Activated CD4-positive, alpha-beta T cell treated with anti-CD3 and anti-CD28 coated beads, Interleukin-2, amount 10 ng/mL, durations not matched to agents 7 days and 5 days (primary cell): ENCODE results near the gene NOTCH4. TPM values are rescaled to one million over a fixed set of nuclear protein-coding genes. Genes with fewer than 3 reads are reported as not detected.
"Not testable (repeated sequence)": the region's sequence is repeated elsewhere in the genome, so short reads cannot be mapped to it uniquely, and the experiment has no call there.

Experiments
- CTCF ChIA-PET: fragments of 350-600 bp; sonication (Branson Sonifier 250); formaldehyde crosslinking; loops from one replicate; lab custom pipeline; 2021; ENCODE audit warnings: antibody characterized with exemption; lab: Charles Lee
- POLR2A ChIA-PET: fragments of 350-600 bp; sonication (Branson Sonifier 250); formaldehyde crosslinking; loops from one replicate; lab custom pipeline; 2021; ENCODE audit warnings: antibody characterized with exemption; lab: Charles Lee
- DNase-seq: peaks from one replicate; pipeline ENCODE4 v3.0.0-alpha.2; 2020
- H3K27ac Mint-ChIP-seq: one replicate; pipeline ENCODE4 v1.8.0; 2021; ENCODE audit warnings: mild to moderate bottlenecking, moderate library complexity, mixed read lengths
- H3K27me3 Mint-ChIP-seq: one replicate; pipeline ENCODE4 v1.8.0; 2021; ENCODE audit warnings: mixed read lengths
- H3K36me3 Mint-ChIP-seq: one replicate; pipeline ENCODE4 v1.8.0; 2021; ENCODE audit warnings: low read depth, mixed read lengths
- H3K4me1 Mint-ChIP-seq: one replicate; pipeline ENCODE4 v1.8.0; 2021; ENCODE audit warnings: mixed read lengths
- H3K4me3 Mint-ChIP-seq: one replicate; pipeline ENCODE4 v1.8.0; 2021; ENCODE audit warnings: mild to moderate bottlenecking, moderate library complexity, mixed read lengths
- H3K9me3 Mint-ChIP-seq: one replicate; pipeline ENCODE4 v1.8.0; 2021; ENCODE audit warnings: mixed read lengths
- total RNA-seq, 2 experiments: library from RNA; stranded (reverse); gene quantifications; one replicate each; pipeline ENCODE4 v1.2.3, GENCODE V29; 2021

Gene NOTCH4
- total RNA-seq, 2 experiments from 2014 or later = 0.20 to 0.27 TPM

DNA sequence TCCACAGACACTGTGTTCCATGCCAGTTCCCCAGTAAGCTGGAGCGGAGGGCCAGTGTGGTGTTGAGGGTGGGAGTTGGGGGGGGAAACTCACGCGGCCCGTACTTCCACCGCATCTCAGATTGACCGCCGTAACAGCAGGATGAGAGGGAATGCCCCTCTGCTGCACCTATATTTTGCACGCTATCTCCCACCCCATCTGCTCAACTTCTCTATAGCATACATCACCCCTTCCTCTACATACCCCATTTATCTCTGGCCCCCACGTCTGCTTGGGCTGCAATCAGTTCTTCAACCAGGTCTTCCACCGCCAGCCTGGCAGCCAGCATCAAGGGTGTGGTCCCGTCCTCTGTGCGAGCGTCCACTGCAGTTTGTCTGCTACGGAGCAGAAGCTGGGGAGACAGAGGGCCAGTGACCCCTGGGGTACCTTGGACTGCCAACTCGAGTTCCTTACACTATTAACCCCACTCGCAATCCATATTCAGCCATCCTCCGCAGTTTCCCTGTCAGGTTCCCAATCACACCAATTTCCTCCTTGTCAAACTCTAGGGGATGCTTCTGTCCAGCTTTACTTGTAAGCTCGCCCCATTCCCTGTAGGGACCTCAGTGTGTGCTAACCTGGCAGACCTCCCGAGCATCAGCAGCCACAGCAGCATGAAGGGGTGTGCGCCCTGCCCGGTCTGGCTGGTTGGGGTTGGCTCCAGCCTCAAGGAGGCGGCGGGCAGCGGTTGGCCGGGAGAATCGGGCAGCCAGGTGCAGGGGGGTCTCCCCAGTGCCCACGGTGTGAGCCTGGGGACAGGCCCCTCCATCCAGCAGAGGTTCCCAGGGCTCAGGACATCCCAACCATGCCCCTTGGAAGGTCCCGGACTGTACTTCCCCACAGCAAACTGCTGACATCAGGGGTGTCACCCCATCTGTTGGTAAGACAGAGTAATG, 26.9 kb downstream of the NOTCH4 start:
- ChIA-PET POLR2A (no interaction called here), CTCF (interaction anchor here (1.0 to 1.2 kb wide), 2 partner anchors 9 to 67 kb away, joined by 4 to 5 read pairs; partner anchors contain the start of gene FKBPL)
- peaks cover 31% of the 10 kb centered on the region for H3K4me1 Mint-ChIP-seq
- no peaks in the 10 kb centered on the region for H3K9me3 Mint-ChIP-seq
- peak overlapping the region; percentile 91 for H3K4me3 Mint-ChIP-seq
- peak overlapping the region; percentile 99 for H3K27ac Mint-ChIP-seq
- no peaks in the 10 kb centered on the region for H3K27me3 Mint-ChIP-seq
- DNase-seq = no peak
- H3K36me3 Mint-ChIP-seq = peaks cover 4% of the 10 kb centered on the region

GRCh38 chr6:32195902-32196681, 27.8 kb downstream of the NOTCH4 start:
- Mint-ChIP-seq H3K27me3 (no peaks in the 10 kb centered on the region), H3K36me3 (peaks cover 12% of the 10 kb centered on the region), H3K9me3 (no peaks in the 10 kb centered on the region), H3K27ac (peak overlapping the region; percentile 99), H3K4me1 (peaks cover 31% of the 10 kb centered on the region), H3K4me3 (peak overlapping the region; percentile 91)
- CTCF ChIA-PET = interaction anchor here (0.7 to 1.5 kb wide), 11 partner anchors 9 to 93 kb away, joined by 3 to 10 read pairs (median 4); partner anchors contain the start of genes ATF6B and FKBPL
- DNase-seq = peak; percentile 64
- POLR2A ChIA-PET = interaction anchor here (0.8 kb wide), 2 partner anchors 68 to 648 kb away, joined by 3 to 4 read pairs; partner anchors contain the start of genes ATF6B and PSMB8

GRCh38 chr6:32195652-32195901, 28.3 kb downstream of the NOTCH4 start:
- H3K27me3 Mint-ChIP-seq = no peaks in the 10 kb centered on the region
- H3K4me3 Mint-ChIP-seq = peak overlapping the region; percentile 91
- peaks cover 15% of the 10 kb centered on the region for H3K36me3 Mint-ChIP-seq
- CTCF ChIA-PET = interaction anchor here (0.7 to 1.5 kb wide), 11 partner anchors 9 to 92 kb away, joined by 3 to 10 read pairs (median 4); partner anchors contain the start of genes ATF6B and FKBPL
- peaks cover 31% of the 10 kb centered on the region for H3K4me1 Mint-ChIP-seq
- peak; percentile 100 for DNase-seq
- peak overlapping the region; percentile 99 for H3K27ac Mint-ChIP-seq
- POLR2A ChIA-PET = interaction anchor here (0.8 kb wide), 2 partner anchors 68 to 649 kb away, joined by 3 to 4 read pairs; partner anchors contain the start of genes ATF6B and PSMB8
- H3K9me3 Mint-ChIP-seq = no peaks in the 10 kb centered on the region

GRCh38 chr6:32194825-32195651, 28.8 kb downstream of the NOTCH4 start:
- Mint-ChIP-seq H3K36me3 (peaks cover 21% of the 10 kb centered on the region), H3K27ac (peak overlapping the region; percentile 99), H3K4me3 (peak overlapping the region; percentile 91), H3K4me1 (peaks cover 31% of the 10 kb centered on the region), H3K27me3 (no peaks in the 10 kb centered on the region), H3K9me3 (no peaks in the 10 kb centered on the region)
- CTCF ChIA-PET = interaction anchor here (0.7 to 1.5 kb wide), 11 partner anchors 8 to 92 kb away, joined by 3 to 10 read pairs (median 4); partner anchors contain the start of genes ATF6B and FKBPL
- DNase-seq = peak; percentile 53
- POLR2A ChIA-PET = interaction anchor here (0.8 kb wide), 1 partner anchor 649 kb away, joined by 3 read pairs; the partner anchor contains the start of gene PSMB8

DNA sequence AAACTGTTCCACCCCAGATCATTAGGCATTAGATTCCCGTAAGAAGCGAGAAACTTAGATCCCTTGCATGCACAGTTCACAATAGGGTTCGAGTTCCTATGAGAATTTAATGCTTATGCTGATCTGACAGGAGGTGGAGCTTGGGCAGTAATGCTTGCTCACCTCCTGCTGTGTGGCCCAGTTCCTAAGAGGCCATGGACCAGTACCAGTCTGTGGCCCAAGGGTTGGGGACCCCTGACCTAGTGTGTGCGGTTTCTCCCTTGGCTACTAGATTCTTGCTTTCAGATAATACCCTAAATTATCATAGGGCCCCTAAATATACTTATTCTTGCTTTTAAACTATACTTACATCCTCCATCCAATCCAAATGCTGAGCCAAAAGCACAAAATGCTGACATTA, 29.5 kb downstream of the NOTCH4 start:
- Mint-ChIP-seq H3K9me3 (no peaks in the 10 kb centered on the region), H3K4me1 (peaks cover 31% of the 10 kb centered on the region), H3K4me3 (peak overlapping the region; percentile 91), H3K36me3 (peaks cover 22% of the 10 kb centered on the region), H3K27ac (peak overlapping the region; percentile 99), H3K27me3 (no peaks in the 10 kb centered on the region)
- ChIA-PET CTCF (no interaction called here), POLR2A (no interaction called here)
- no peak for DNase-seq

GRCh38 chr6:32193096-32193495, 30.8 kb downstream of the NOTCH4 start:
- Mint-ChIP-seq H3K4me3 (peak overlapping the region; percentile 100), H3K4me1 (peaks cover 43% of the 10 kb centered on the region), H3K27ac (peak overlapping the region; percentile 97), H3K36me3 (peaks cover 33% of the 10 kb centered on the region)
- not testable (repeated sequence) for H3K9me3 Mint-ChIP-seq, H3K27me3 Mint-ChIP-seq, DNase-seq
- ChIA-PET CTCF (interaction anchor here (0.6 to 1.2 kb wide), 3 partner anchors 14 to 1543 kb away, joined by 4 to 6 read pairs (median 5); no protein-coding TSS in a partner anchor), POLR2A (interaction anchor here (1.0 kb wide), 1 partner anchor 64 kb away, joined by 3 read pairs; no protein-coding TSS in a partner anchor)

GRCh38 chr6:32192608-32193039, 31.2 kb downstream of the NOTCH4 start, which contains the start of gene GPSM3:
Gene GPSM3 (minus strand): TSS chr6:32192643. CDS start chr6:32192513, 130 bp downstream.
- no peaks in the 10 kb centered on the region for H3K9me3 Mint-ChIP-seq
- peak within 1 kb of the TSS; percentile 97 for H3K27ac Mint-ChIP-seq
- peak within 1 kb of the TSS; percentile 100 for H3K4me3 Mint-ChIP-seq
- peaks cover 38% of the 10 kb centered on the region for H3K36me3 Mint-ChIP-seq
- POLR2A ChIA-PET = interaction anchor here (1.0 kb wide), 1 partner anchor 64 kb away, joined by 3 read pairs; no protein-coding TSS in a partner anchor
- CTCF ChIA-PET = interaction anchor here (0.6 to 1.2 kb wide), 2 partner anchors 13 to 49 kb away, joined by 5 to 6 read pairs; no protein-coding TSS in a partner anchor
- peaks cover 48% of the 10 kb centered on the region for H3K4me1 Mint-ChIP-seq
- peak; percentile 73 for DNase-seq
- H3K27me3 Mint-ChIP-seq = no peaks in the 10 kb centered on the region

GRCh38 chr6:32191696-32192607, 31.9 kb downstream of the NOTCH4 start:
- H3K27ac Mint-ChIP-seq = peak overlapping the region; percentile 97
- H3K4me3 Mint-ChIP-seq = peak overlapping the region; percentile 100
- POLR2A ChIA-PET = no interaction called here
- CTCF ChIA-PET = interaction anchor here (1.2 kb wide), 1 partner anchor 13 kb away, joined by 6 read pairs; no protein-coding TSS in a partner anchor
- no peaks in the 10 kb centered on the region for H3K27me3 Mint-ChIP-seq
- peaks cover 45% of the 10 kb centered on the region for H3K36me3 Mint-ChIP-seq
- DNase-seq = no peak
- H3K9me3 Mint-ChIP-seq = no peaks in the 10 kb centered on the region
- H3K4me1 Mint-ChIP-seq = peaks cover 53% of the 10 kb centered on the region

GRCh38 chr6:32190911-32191677, 32.8 kb downstream of the NOTCH4 start:
- Mint-ChIP-seq H3K36me3 (peaks cover 53% of the 10 kb centered on the region), H3K4me1 (peaks cover 58% of the 10 kb centered on the region), H3K9me3 (no peaks in the 10 kb centered on the region), H3K27me3 (no peaks in the 10 kb centered on the region), H3K4me3 (peak overlapping the region; percentile 100), H3K27ac (peak overlapping the region; percentile 97)
- POLR2A ChIA-PET = interaction anchor here (1.0 kb wide), 1 partner anchor 654 kb away, joined by 3 read pairs; no protein-coding TSS in a partner anchor
- CTCF ChIA-PET = interaction anchor here (0.9 to 1.4 kb wide), 5 partner anchors 9 to 61 kb away, joined by 3 to 6 read pairs (median 3); partner anchors contain the start of gene FKBPL
- no peak for DNase-seq
